Keratinocyte (primary cell): ENCODE measurements around the gene TPGS1.

Source experiments
- EZH2 ChIP-seq: IDR thresholded peaks from one replicate; pipeline ENCODE4 v1.6.1; 2012; ENCODE audit warnings: inconsistent platforms, mild to moderate bottlenecking, low read length, moderate library complexity
- TF ChIP-seq, protein P1 (sequence below), 3 experiments: IDR thresholded peaks in 1 of 3; conservative IDR thresholded peaks in 1 of 3; optimal IDR thresholded peaks in 1 of 3; 2 replicates in 2 of 3; 3 replicates in 1 of 3; pipeline versions ENCODE3 to v1.5.1; 2011; ENCODE audit warnings: low read length in 3 of 3, mild to moderate bottlenecking in 3 of 3, moderate library complexity in 2 of 3, control low read depth in 1 of 3, inconsistent platforms in 1 of 3; ENCODE audit not compliant: insufficient read depth in 2 of 3; ENCODE audit errors: extremely low read depth in 1 of 3

DNA sequence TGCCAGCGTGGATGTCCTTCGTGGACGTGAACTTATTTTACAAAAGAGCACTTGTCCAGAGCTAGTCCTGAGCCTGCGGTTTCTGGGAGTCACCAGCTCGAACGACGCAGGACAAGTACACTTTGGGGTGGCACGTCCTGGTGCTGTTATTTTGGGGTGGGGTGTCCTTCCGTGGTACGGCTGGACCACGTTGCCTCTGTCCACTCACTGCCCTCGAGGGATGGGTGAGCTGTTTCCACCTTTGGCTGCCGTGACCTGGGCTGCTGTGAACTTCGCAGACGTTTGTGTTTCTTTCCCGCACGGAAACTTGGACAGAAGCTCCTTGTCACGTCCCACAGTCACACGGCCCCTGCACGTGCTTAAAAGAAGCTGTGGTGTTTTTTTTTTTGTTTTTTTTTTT is 47.5 kb downstream of the TPGS1 start:
- no peak for TF ChIP-seq EZH2
- TF ChIP-seq, protein P1, sequence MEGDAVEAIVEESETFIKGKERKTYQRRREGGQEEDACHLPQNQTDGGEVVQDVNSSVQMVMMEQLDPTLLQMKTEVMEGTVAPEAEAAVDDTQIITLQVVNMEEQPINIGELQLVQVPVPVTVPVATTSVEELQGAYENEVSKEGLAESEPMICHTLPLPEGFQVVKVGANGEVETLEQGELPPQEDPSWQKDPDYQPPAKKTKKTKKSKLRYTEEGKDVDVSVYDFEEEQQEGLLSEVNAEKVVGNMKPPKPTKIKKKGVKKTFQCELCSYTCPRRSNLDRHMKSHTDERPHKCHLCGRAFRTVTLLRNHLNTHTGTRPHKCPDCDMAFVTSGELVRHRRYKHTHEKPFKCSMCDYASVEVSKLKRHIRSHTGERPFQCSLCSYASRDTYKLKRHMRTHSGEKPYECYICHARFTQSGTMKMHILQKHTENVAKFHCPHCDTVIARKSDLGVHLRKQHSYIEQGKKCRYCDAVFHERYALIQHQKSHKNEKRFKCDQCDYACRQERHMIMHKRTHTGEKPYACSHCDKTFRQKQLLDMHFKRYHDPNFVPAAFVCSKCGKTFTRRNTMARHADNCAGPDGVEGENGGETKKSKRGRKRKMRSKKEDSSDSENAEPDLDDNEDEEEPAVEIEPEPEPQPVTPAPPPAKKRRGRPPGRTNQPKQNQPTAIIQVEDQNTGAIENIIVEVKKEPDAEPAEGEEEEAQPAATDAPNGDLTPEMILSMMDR (optimal IDR thresholded peaks at IDR 0.05 in 1 of 3, IDR thresholded peaks at IDR 0.05 in 1 of 3, conservative IDR thresholded peaks at IDR 0.05 in 1 of 3; ENCODE audit: extremely low read depth in 1 of 3, insufficient read depth in 2 of 3, low read length in 3 of 3): no peak
